ENCODE data around the gene OCA2. TPM values are rescaled to one million over a fixed set of nuclear protein-coding genes. Genes with fewer than 3 reads are reported as not detected.

The OCA2 gene
- total and polyA plus RNA-seq, 12 donors: 0.13 to 0.44 (median 0.23) TPM; not detected in 7

DNA sequence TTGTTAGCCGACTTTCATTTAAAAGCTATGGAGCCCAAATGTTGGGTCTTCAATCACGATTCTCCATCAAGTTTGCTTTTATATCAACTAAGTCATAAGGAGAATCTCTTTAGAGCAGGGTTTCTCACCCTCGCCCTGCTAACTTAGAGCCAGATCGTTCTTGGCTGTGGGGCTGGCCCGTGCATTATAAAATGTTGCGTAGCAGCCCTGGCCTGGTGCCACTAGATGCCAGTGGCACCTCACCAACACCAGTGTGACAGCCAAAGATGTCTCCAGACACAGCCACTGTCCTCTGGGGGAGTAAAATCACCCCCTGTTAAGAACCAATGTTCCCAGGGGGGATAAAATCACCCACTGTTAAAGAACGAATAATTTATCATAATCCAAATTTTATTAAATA lies 226.1 kb downstream of the OCA2 start:
- Histone ChIP-seq H3K36me3 (replicated peaks in 1 of 2) (no peaks in the 10 kb centered on the region), H3K27ac (no peak overlapping the region), H3K4me1 (replicated peaks in 1 of 2) (no peaks in the 10 kb centered on the region), H3K4me3 (no peak overlapping the region), H3K27me3 (no peaks in the 10 kb centered on the region), H3K9me3 (replicated peaks in 1 of 3) (no peaks in the 10 kb centered on the region)
- no peak for TF ChIP-seq POLR2A (IDR thresholded peaks at IDR 0.05)
- no peak for TF ChIP-seq CTCF (IDR thresholded peaks at IDR 0.05)
- intact Hi-C loops (cut with DNase I): no loop called here
- WGBS, 4 donors: 78 to 92% (median 84%) methylated on average over 7 of the region's 7 CpGs
- no peak for DNase-seq

DNA sequence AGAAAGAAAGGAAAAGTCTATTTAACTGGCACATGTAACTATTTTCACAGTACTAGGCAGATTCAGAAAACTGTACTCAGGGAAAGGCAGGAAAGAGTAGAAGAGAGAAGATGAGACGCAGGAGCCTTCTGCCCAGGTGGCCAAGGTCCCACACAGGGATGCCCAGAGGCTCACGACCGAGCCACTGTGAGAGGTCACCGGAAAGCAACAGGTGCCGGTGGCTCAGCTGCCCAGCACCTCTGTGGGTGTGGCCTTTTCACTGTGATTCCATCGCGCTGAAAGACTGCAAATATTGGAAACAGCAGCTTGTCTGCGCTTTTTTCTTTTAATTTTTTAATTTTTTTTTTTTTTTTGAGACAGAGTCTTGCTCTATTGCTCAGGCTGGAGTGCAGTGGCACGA lies 226.8 kb downstream of the OCA2 start:
- H3K4me1 ChIP-seq (replicated peaks in 1 of 2): no peaks in the 10 kb centered on the region
- H3K27ac ChIP-seq: no peak overlapping the region
- H3K36me3 ChIP-seq (replicated peaks in 1 of 2): no peaks in the 10 kb centered on the region
- intact Hi-C loops (cut with DNase I): no loop called here
- H3K9me3 ChIP-seq (replicated peaks in 1 of 3): no peaks in the 10 kb centered on the region
- WGBS, 4 donors: 87 to 92% (median 89%) methylated on average over 9 of the region's 9 CpGs
- no peaks in the 10 kb centered on the region for H3K27me3 ChIP-seq
- H3K4me3 ChIP-seq: no peak overlapping the region
- DNase-seq: no peak
- TF ChIP-seq CTCF (IDR thresholded peaks at IDR 0.05) (no peak), POLR2A (IDR thresholded peaks at IDR 0.05) (no peak)

DNA sequence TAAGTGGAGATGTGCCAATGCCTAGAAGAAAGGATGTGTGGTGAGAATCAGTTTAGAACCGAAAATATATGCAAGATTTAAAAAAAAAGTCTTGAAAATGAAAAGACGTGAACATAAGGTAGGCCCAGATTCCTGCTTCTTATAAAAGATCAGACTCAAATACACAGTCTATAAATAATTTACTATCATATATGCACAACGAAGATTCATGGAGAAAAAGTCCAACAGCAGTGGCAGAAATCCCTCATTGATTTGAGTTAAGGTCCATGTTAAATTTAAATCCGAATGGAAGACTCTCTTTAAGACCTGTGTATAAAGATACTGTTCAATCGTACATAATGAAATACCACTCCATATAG lies 227.2 kb downstream of the OCA2 start:
- intact Hi-C loops (cut with DNase I): no loop called here
- TF ChIP-seq POLR2A (IDR thresholded peaks at IDR 0.05) (no peak), CTCF (IDR thresholded peaks at IDR 0.05) (no peak)
- H3K27ac ChIP-seq: no peak overlapping the region
- H3K27me3 ChIP-seq: no peaks in the 10 kb centered on the region
- no peaks in the 10 kb centered on the region for H3K4me1 ChIP-seq (replicated peaks in 1 of 2)
- no peaks in the 10 kb centered on the region for H3K36me3 ChIP-seq (replicated peaks in 1 of 2)
- DNase-seq: no peak
- WGBS, 4 donors: 66 to 79% (median 72%) methylated on average over 5 of the region's 5 CpGs
- no peak overlapping the region for H3K4me3 ChIP-seq
- no peaks in the 10 kb centered on the region for H3K9me3 ChIP-seq (replicated peaks in 1 of 3)

DNA sequence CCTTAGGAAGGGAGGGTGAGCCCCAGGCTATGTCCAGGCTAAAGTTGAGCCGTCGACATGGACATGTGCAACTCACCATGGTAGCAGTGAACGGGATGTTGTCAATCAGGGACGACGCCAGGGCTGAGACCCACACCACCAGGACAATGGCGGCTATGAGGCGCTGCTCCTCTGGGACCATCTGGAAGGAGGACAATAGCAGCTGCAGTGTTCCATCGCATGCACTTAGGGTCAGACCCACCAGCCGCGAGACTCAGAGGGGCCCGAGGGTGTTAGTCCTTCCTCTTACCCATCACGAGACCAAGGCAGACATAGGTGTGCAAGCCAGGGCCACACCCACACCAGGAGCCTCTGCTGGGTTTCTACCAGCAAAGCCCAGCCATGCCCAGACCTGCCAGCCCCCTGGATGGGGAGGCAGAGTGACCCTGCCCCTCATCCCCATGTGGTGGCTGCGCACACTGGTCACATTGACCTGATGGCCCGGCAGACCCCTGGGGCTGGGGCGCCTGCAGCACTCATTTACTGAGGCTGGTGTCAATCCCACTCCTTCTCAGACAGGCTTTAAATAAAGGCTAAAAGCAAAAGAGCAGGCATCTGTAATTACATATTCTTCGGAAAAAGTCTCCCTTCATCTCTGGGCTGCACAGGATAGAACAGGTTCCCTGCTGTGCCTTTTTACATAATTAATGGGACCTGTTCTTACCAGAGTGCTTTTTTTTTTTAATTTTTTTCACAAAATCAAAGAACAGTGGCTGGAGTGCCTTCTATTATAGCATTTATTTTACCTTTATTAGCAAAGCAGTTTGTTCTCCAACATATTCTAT lies 227.8 kb downstream of the OCA2 start:
- WGBS, 4 donors: 67 to 87% (median 76%) methylated on average over 8 to 16 of the region's 16 CpGs
- Histone ChIP-seq H3K4me3 (no peak overlapping the region), H3K27me3 (no peaks in the 10 kb centered on the region), H3K4me1 (replicated peaks in 1 of 2) (no peaks in the 10 kb centered on the region), H3K36me3 (replicated peaks in 1 of 2) (no peaks in the 10 kb centered on the region), H3K9me3 (replicated peaks in 1 of 3) (no peaks in the 10 kb centered on the region), H3K27ac (no peak overlapping the region)
- intact Hi-C loops (cut with DNase I): no loop called here
- TF ChIP-seq POLR2A (IDR thresholded peaks at IDR 0.05) (no peak), CTCF (IDR thresholded peaks at IDR 0.05) (no peak)
- DNase-seq: no peak
